Measurements from ENCODE around the gene CLMN. TPM values are rescaled to one million over a fixed set of nuclear protein-coding genes. Genes with fewer than 3 reads are reported as not detected.

CLMN gene
- total and polyA plus RNA-seq, 2 donors (not counting 3 experiments of a cell fraction or from before 2014, with no cell fraction given): 0.72 to 9.6 TPM

DNA sequence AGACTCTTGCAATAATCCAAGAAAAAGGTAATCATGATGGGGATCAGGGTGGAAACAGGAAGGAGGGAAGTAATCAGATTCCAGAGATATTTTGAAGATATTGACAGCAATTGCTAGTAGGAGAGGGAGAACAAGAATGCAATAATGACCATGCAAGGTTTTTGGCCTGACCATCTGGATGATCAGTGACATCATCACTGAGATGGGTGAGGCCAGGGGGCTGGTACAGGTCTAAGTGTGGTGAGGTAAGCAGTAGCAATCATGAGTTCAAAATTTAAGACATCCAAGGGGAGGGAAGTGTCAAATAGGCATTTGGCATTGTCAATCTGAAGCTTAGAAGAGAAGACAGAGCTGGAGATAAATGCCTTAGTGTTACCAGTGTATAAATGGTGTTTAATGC is 24.8 kb upstream of the CLMN start:
- Histone ChIP-seq H4K20me1 (replicated peaks; ENCODE audit: control insufficient read depth, extremely low read depth, insufficient read depth, low read length) (no peaks in the 10 kb centered on the region), H3K9ac (replicated peaks; ENCODE audit: extremely low read depth, insufficient read depth, low read length) (no peak overlapping the region), H2AFZ (ENCODE audit: low read depth, low read length) (no peak overlapping the region), H3K79me2 (ENCODE audit: control insufficient read depth, insufficient read depth, low read length) (no peaks in the 10 kb centered on the region), H3K27me3 (ENCODE audit: control insufficient read depth in 2 of 2, insufficient read depth in 2 of 2, low read length in 2 of 2) (no peaks in the 10 kb centered on the region), H3K9me3 (replicated peaks; ENCODE audit: control insufficient read depth, insufficient read depth, low read length) (no peaks in the 10 kb centered on the region), H3K4me3 (replicated peaks in 1 of 3; ENCODE audit: insufficient read depth in 1 of 3, low read depth in 1 of 3, low read length in 3 of 3) (no peak overlapping the region), H3K4me2 (ENCODE audit: insufficient read depth, low read length) (no peak overlapping the region), H3K27ac (ENCODE audit: insufficient read depth, low read depth, low read length) (no peak overlapping the region), H3K9me1 (replicated peaks; ENCODE audit: control insufficient read depth, extremely low read depth, insufficient read depth, low read length) (no peaks in the 10 kb centered on the region), H3K36me3 (ENCODE audit: control insufficient read depth in 2 of 2, extremely low read depth in 1 of 2, insufficient read depth in 2 of 2, low read length in 2 of 2) (no peaks in the 10 kb centered on the region), H3K4me1 (ENCODE audit: control insufficient read depth, extremely low read depth, insufficient read depth, low read length) (no peaks in the 10 kb centered on the region)
- POLR2A ChIA-PET: no interaction called here
- intact Hi-C loops (cut with micrococcal nuclease): no loop called here
- CTCF ChIA-PET: no interaction called here
- BruUV-seq (replicated peaks): no TSS peak
- DNase-seq (ENCODE audit: low read depth, low spot score): no peak
- no peak for FAIRE-seq
- TF ChIP-seq JUN (IDR thresholded peaks at IDR 0.05; ENCODE audit: borderline replicate concordance, insufficient read depth, insufficient read length, low read depth) (no peak), FOS (IDR thresholded peaks at IDR 0.05; ENCODE audit: borderline replicate concordance, insufficient read depth, low read length) (no peak), GATA2 (IDR thresholded peaks at IDR 0.05; ENCODE audit: insufficient read depth, insufficient read length, low read depth, low read length) (no peak), POLR2AphosphoS5 (IDR thresholded peaks at IDR 0.05; ENCODE audit: insufficient read depth, low read depth, low read length) (no peak), POLR2A (IDR thresholded peaks at IDR 0.05; ENCODE audit: low read depth, low read length) (no peak), EZH2 (IDR thresholded peaks at IDR 0.05; ENCODE audit: borderline replicate concordance, low read depth, low read length, severe bottlenecking) (no peak), MYC (IDR thresholded peaks at IDR 0.05; ENCODE audit: low read depth, low read length) (no peak)
- TF ChIP-seq, protein P1, sequence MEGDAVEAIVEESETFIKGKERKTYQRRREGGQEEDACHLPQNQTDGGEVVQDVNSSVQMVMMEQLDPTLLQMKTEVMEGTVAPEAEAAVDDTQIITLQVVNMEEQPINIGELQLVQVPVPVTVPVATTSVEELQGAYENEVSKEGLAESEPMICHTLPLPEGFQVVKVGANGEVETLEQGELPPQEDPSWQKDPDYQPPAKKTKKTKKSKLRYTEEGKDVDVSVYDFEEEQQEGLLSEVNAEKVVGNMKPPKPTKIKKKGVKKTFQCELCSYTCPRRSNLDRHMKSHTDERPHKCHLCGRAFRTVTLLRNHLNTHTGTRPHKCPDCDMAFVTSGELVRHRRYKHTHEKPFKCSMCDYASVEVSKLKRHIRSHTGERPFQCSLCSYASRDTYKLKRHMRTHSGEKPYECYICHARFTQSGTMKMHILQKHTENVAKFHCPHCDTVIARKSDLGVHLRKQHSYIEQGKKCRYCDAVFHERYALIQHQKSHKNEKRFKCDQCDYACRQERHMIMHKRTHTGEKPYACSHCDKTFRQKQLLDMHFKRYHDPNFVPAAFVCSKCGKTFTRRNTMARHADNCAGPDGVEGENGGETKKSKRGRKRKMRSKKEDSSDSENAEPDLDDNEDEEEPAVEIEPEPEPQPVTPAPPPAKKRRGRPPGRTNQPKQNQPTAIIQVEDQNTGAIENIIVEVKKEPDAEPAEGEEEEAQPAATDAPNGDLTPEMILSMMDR (IDR thresholded peaks at IDR 0.05; ENCODE audit: extremely low read depth in 1 of 2, insufficient read depth in 1 of 2, low read depth in 1 of 2, low read length in 2 of 2): no peak
- TF ChIP-seq, protein P2, sequence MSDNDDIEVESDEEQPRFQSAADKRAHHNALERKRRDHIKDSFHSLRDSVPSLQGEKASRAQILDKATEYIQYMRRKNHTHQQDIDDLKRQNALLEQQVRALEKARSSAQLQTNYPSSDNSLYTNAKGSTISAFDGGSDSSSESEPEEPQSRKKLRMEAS (IDR thresholded peaks at IDR 0.05; ENCODE audit: insufficient read depth, insufficient read length): no peak
- dilution Hi-C loops (cut with MboI; ENCODE audit: extremely low pct_ligation_motif_present, low sequenced_read_pairs): no loop called here
